ENCODE data around the gene NFKBIA. TPM values are rescaled to one million over a fixed set of nuclear protein-coding genes. Genes with fewer than 3 reads are reported as not detected.

The NFKBIA gene
- total and polyA plus RNA-seq, 4 donors = 46.9 to 204 (median 86.3) TPM

GRCh38 chr14:35446450-35446849, 41.9 kb upstream of the NFKBIA start:
- no peaks in the 10 kb centered on the region for H3K4me1 ChIP-seq (ENCODE audit: control insufficient read depth in 4 of 4, insufficient read depth in 4 of 4, low read length in 3 of 4)
- H3K27ac ChIP-seq (ENCODE audit: low read depth in 1 of 2, low read length in 2 of 2) = no peak overlapping the region
- H3K27me3 ChIP-seq (ENCODE audit: control insufficient read depth in 4 of 4, insufficient read depth in 4 of 4, low read length in 3 of 4) = no peaks in the 10 kb centered on the region
- WGBS = 98% methylated on average over 1 of the region's 1 CpG
- no peaks in the 10 kb centered on the region for H3K36me3 ChIP-seq (ENCODE audit: control insufficient read depth in 4 of 4, insufficient read depth in 3 of 4, low read depth in 1 of 4, low read length in 3 of 4)
- no peaks in the 10 kb centered on the region for H3K9me3 ChIP-seq (ENCODE audit: control insufficient read depth in 4 of 4, low read length in 3 of 4)
- DNase-seq (ENCODE audit: low spot score) = no peak
- H3K9ac ChIP-seq (ENCODE audit: low read depth in 1 of 2, low read length in 2 of 2) = no peak overlapping the region
- TF ChIP-seq REST (IDR thresholded peaks at IDR 0.05) (no peak), EGR1 (IDR thresholded peaks at IDR 0.05; ENCODE audit: low read depth in 2 of 2) (no peak), FOXA1 (IDR thresholded peaks at IDR 0.05) (no peak), ATF3 (IDR thresholded peaks at IDR 0.05) (no peak)
- H3K4me3 ChIP-seq (ENCODE audit: low read depth in 1 of 3, low read length in 3 of 3) = no peak overlapping the region

GRCh38 chr14:35444104-35444503, 39.6 kb upstream of the NFKBIA start:
- H3K36me3 ChIP-seq (ENCODE audit: control insufficient read depth in 4 of 4, insufficient read depth in 3 of 4, low read depth in 1 of 4, low read length in 3 of 4) = no peaks in the 10 kb centered on the region
- peaks cover 0 to 5% (median under 1%) of the 10 kb centered on the region in 4 donors for H3K4me1 ChIP-seq (ENCODE audit: control insufficient read depth in 4 of 4, insufficient read depth in 4 of 4, low read length in 3 of 4)
- TF ChIP-seq YY1 (IDR thresholded peaks at IDR 0.05) (no peak), CTCF (IDR thresholded peaks at IDR 0.05; ENCODE audit: low read depth, low read length, missing input control) (no peak), FOXA1 (IDR thresholded peaks at IDR 0.05) (no peak), EGR1 (IDR thresholded peaks at IDR 0.05; ENCODE audit: low read depth in 2 of 2) (no peak), ATF3 (IDR thresholded peaks at IDR 0.05) (no peak), ZBTB33 (IDR thresholded peaks at IDR 0.05) (no peak), TAF1 (conservative IDR thresholded peaks at IDR 0.05) (no peak), REST (IDR thresholded peaks at IDR 0.05) (no peak)
- no peak overlapping the region for H3K4me3 ChIP-seq (ENCODE audit: low read depth in 1 of 3, low read length in 3 of 3)
- 85% methylated on average over 1 of the region's 1 CpG for WGBS
- no peak overlapping the region for H3K27ac ChIP-seq (ENCODE audit: low read depth in 1 of 2, low read length in 2 of 2)
- no peak for DNase-seq (ENCODE audit: low spot score)
- no peaks in the 10 kb centered on the region for H3K27me3 ChIP-seq (ENCODE audit: control insufficient read depth in 4 of 4, insufficient read depth in 4 of 4, low read length in 3 of 4)
- no peaks in the 10 kb centered on the region for H3K9me3 ChIP-seq (ENCODE audit: control insufficient read depth in 4 of 4, low read length in 3 of 4)
- H3K9ac ChIP-seq (ENCODE audit: low read depth in 1 of 2, low read length in 2 of 2) = no peak overlapping the region

Data from liver (tissue), 9 donors.